ENCODE results near the gene CACNA1G.

CACNA1G gene

DNA sequence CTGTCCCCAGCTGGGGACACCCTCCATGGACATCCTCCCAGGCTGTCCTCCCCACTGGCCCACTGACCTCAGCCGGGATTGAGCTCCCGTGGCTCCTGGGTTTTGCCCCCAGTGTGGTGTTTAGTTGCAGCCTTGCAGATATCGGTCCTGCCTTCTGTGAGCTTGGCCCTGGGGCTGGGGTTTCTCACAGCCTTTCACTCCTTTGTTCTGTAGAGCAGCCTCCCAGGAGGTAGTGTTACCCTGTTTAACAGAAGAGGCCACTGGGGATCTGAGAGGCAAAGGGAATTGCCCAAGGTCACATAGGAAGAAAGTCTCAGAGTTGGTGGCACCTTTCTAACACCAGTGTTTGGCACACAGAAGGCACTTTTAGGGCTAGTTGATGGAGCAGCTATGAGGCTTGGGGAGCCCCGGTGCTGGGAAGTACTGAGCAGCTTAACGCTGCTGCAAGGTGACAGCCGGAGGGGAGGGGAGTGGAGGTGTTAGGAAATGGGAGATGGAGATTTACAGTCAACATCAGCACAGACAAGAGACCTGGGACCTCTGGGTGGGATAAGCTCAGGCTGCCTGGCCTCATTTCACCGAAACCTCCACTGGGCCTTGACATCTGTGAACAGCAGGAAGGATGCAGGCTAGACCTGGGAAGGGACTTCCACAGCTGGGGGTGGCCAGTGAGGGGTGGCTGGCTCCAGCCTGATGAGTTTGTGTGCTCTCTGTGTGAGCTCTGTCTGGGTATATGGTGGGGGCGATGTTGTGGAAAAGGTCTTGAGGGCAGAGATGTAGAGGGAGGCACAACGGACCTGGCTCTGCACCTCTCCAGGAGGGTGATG, 26.1 kb downstream of the CACNA1G start:
- DNase-seq (ENCODE audit: low read depth in 2 of 2, low spot score in 1 of 2) = no peak

DNA sequence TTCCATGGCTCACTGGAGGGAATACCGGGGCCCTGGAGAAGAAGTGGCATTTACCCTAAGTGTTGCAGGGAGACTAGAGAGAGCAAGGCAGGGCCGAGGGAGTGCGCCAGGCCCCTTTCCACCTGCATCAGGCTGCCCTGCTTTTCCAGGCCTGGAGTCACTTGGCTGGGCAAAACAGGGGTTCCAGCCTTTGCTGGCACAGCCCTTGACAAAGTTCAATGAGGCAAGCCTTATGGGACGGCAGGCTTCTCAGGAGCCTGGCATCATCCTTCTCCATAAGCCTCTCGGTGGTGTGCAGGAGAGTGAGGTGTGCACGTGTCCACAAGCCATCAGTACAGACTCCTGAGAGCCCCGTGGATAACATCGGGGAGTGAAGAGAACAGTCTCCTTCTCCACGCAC, 27.1 kb downstream of the CACNA1G start:
- DNase-seq (ENCODE audit: low read depth in 2 of 2, low spot score in 1 of 2) = no peak

DNA sequence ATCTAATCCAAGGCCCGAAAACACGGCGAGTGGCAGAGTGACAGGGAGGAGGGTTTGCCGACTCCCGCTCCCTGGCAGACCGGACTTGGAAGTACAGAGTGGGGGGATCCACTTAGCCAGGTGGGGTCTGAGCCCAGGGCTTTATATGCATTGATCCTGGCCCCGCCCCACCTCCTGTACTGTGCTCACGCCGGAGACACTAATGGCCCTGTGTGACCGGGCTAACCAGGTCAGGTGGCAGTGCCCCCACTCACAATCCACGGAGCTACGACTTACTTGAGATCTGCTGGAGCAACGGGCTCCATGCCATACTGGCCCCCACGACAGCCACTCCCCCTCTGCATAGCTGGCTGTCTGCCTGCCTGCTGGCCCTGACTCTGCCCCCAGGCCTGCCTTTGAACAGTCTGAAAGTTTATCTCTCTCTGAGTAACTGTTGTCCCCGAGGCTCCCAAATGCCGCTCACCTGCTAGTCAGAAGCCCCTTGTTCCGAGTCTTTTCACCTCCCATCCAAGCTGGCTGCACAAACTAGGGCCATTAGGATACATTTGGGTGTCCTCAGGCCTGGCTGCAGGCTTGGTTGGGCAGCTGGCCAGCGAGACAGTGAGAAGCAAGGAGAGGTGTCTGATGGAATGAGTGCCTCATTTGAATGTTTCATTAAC, 28.0 kb downstream of the CACNA1G start:
- no peak for DNase-seq (ENCODE audit: low read depth in 2 of 2, low spot score in 1 of 2)

DNA sequence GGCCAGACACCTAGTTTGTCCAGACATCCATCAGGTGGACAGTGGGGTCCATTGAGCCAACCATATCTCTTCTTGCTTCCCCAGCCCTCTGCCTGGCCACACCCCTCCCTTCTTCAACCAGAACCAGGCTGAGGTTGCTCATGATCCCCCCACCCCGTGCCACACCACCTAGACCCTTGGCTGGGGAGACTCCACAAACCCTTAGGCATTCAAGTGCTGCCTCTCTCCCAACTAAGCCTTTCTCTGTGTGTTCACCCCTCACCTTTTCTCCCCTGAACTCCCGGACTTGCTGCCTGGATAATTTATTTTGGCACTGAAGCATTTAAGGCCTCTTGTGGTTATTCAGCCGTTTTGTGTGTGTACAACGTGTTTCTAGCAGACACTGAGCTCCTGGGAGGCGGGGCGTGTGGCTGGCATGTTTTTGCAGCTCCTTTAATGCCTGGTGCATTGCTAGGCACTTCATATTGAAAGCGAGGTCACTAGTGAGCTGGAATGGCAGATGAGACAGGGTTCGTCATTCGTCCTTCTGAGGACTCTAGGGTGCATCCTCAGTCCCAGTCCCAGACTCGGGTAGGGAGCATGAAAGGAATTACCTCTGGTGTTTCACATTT, 28.7 kb downstream of the CACNA1G start:
- no peak for DNase-seq (ENCODE audit: low read depth in 2 of 2, low spot score in 1 of 2)

DNA sequence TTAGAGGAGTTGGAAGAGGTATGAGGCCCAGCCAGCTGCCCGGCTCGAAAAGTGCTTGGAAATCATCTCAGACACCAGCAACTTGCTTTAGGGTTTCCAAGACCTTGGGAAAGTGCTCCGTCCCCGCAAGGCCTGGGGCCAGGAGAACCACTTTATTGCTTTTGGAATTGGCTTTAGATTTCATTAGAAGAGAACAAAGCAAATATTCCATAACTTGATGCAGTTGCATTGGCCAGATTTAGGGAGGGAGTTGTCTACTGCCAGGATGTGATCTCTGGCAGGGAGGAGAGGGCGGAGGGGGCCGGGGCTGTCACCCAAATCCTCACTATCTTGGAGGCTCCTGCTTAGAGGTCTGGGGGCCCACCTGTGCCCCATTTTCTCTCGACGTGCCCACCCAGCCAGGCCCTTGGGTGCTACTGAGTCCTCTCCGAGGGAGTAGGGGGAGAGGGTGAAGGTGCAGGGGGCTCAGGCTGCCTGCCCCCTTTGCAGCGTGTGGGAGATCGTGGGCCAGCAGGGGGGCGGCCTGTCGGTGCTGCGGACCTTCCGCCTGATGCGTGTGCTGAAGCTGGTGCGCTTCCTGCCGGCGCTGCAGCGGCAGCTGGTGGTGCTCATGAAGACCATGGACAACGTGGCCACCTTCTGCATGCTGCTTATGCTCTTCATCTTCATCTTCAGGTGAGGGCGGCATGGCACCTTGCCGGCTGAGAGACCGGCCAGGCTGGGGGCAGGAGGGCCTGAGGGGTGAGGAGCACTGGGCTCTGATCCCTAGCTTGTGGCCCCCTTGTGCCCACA, 30.6 kb downstream of the CACNA1G start:
- no peak for DNase-seq (ENCODE audit: low read depth in 2 of 2, low spot score in 1 of 2)

DNA sequence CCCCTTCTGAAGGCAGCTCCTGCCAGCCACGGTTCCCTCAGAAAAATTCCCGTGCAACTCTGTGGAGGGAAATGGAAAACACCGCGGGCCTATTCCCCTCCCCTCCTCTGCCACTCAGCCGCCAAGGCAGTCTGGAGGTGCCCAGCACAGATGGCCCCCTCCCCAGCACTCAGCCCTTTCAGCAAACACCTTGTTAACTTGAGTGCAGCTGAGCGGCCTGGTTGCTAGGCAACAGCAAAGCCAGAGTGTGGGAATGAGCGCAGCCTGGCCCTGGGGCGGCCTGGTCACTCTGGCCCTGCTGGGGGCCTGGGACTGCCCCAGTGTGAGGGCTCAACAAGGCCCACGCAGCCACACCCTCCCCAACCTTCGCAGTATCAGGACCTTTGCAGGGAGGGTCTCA, 32.8 kb downstream of the CACNA1G start:
- DNase-seq (ENCODE audit: low read depth in 2 of 2, low spot score in 1 of 2) = no peak

DNA sequence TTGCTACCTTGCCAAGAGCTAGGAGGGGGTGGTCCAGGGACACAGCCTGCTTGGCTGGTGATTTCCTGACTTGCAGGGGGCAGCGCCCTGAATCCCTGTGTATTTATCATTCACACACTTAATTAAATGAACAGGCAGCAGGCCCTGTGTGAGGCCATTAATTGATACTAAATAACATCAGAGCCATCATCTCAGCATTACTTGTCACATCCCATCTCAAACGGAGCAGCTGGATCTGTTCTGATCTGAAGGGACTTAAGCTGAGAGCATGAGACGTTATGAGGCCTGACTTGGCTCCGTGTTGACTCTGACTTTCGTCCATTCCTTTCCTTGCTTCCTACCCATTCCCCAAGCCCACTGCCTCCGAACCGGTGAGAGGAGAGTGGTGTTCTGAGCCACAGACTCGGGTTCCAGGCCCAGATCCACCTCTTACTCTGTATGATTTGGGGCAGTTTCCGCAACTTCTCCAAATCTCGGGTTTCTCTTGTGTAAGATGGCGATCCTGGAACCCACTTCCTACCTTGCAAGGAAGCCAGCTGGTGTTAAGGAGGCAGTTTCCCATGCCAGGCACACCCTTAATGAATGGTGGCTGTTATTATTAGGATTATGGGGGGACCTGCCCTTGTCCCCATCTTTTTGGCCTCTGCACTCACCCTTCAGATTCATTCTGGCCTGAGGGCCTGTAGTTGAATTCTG, 33.8 kb downstream of the CACNA1G start:
- no peak for DNase-seq (ENCODE audit: low read depth in 2 of 2, low spot score in 1 of 2)

DNA sequence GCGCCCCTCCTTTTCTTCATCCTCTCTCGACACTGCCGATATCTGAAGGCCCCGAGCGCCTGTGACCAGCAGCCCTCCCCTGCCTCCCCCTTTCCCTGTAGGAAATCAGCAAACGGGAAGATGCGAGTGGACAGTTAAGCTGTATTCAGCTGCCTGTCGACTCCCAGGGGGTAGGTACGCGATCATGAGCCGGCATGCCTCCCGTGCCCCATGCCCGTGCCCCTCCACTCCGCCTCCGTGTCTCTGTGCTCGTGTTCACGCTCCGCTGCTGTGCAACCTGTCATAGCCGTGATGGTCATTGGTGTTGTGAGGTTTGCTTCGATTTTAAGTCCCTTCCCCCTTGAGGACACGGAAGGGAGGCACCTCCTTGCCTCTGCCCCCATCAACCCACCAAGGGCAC, 34.4 kb downstream of the CACNA1G start:
- no peak for DNase-seq (ENCODE audit: low read depth in 2 of 2, low spot score in 1 of 2)

DNA sequence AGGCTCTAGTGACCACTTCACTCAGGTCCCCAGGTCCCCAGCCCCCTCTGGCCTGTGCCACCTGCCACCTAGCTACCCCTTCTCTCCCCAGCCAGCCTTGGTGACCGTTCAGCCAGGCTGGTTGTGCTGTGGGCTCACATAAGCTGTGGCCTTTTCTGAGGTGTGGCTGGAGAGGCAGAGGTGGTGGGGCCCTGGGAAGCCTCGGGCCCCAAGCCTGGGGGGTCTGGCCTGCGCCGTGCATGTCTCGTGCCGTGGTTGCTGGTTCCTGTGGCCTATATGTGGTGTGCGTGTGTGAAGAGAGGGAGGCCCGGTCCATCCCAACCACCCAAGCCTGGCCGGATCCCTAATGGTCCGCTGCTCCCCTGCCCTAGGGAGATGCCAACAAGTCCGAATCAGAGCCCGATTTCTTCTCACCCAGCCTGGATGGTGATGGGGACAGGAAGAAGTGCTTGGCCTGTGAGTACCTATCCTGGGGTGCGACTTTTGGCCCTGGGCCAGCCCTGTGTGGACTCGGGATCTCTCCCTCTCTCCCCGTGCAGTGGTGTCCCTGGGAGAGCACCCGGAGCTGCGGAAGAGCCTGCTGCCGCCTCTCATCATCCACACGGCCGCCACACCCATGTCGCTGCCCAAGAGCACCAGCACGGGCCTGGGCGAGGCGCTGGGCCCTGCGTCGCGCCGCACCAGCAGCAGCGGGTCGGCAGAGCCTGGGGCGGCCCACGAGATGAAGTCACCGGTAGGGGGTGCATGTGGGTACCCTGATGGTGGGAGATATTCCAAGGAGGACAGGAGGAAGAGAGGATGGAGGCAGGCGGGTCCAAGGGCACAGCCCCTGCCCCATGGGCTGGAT, 35.9 kb downstream of the CACNA1G start:
- no peak for DNase-seq (ENCODE audit: low read depth in 2 of 2, low spot score in 1 of 2)

DNA sequence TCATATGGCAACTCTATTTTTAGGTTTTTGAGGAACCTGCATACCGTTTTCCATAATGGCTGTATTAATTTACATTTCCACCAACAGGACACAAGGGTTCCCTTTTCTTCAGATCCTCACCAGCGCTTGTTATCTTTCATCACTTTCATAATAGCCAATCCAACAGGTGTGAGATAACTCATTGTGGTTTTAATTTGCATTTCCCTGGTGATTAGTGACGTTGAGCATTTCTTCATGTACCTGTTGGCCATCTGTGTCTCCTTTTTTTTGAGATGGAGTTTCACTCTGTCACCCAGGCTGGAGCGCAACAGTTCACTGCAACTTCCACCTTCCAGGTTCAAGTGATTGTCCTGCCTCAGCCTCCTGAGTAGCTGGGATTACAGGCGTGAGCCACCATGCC, 38.0 kb downstream of the CACNA1G start:
- DNase-seq (ENCODE audit: low read depth in 2 of 2, low spot score in 1 of 2) = no peak

DNA sequence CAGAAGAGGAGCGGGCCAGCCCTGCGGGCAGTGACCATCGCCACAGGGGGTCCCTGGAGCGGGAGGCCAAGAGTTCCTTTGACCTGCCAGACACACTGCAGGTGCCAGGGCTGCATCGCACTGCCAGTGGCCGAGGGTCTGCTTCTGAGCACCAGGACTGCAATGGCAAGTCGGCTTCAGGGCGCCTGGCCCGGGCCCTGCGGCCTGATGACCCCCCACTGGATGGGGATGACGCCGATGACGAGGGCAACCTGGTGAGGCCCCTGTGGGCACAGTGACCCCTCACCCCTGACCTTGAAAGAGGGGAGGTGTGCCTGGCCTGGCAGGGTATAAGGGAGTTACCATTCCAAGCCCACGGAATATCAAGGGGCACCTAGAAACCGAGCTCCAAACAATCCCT, 39.1 kb downstream of the CACNA1G start:
- no peak for DNase-seq (ENCODE audit: low read depth in 2 of 2, low spot score in 1 of 2)

DNA sequence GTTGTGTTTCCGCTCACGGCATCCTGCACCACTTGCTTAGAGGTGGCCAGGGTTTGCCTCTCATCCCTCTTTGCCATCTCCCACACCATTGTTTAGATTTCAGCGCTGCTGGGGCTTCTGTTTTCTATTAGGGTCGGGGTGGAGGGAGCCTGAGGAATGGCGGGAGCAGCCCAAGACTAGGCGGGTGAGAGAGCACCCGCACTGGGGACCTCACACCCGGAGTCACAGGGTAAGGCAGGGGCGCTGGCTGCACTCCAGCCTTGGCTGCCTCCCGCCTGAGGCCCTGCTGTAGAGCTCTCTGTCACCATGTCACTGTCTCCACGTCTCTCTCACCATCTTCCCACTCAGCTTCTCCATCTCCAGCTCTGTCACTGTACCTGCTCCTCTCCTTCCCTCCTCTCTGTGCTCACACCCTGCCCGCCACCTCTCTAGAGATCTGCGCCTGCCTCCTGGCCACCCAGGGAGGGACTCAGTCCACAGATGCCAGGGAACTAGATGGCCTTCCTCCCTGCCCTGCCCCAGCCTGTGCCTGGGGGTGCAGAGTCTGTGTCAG, 41.4 kb downstream of the CACNA1G start:
- DNase-seq (ENCODE audit: low read depth in 2 of 2, low spot score in 1 of 2) = no peak

DNA sequence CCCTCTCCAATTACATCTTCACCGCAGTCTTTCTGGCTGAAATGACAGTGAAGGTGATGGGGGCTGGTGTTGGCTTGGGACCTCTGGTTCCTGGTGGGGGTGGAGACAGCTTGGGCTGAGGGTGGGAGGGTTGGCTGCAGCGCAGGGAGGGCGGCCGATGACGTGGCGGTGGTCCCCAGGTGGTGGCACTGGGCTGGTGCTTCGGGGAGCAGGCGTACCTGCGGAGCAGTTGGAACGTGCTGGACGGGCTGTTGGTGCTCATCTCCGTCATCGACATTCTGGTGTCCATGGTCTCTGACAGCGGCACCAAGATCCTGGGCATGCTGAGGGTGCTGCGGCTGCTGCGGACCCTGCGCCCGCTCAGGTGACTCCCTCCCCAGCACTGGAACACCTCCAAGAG, 42.3 kb downstream of the CACNA1G start:
- no peak for DNase-seq (ENCODE audit: low read depth in 2 of 2, low spot score in 1 of 2)

DNA sequence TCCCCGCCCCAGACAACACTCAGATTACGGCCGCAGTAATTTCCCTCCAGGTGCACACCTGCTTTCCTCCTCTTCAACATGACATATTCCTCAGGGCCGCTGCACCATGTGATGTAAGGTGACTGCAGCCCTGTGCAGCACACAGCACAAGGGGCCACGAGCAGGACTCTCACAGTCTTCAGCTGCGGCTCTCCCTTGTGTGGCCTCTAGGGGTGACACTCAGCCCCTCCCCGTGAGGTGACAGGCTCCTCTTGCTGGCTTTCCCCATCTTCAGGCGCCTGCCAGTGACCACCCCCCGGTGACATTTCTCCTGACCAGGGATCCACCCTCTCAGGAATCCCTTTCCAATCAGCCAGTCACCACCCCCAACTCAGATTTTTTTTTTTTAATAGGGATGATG, 42.8 kb downstream of the CACNA1G start:
- no peak for DNase-seq (ENCODE audit: low read depth in 2 of 2, low spot score in 1 of 2)

DNA sequence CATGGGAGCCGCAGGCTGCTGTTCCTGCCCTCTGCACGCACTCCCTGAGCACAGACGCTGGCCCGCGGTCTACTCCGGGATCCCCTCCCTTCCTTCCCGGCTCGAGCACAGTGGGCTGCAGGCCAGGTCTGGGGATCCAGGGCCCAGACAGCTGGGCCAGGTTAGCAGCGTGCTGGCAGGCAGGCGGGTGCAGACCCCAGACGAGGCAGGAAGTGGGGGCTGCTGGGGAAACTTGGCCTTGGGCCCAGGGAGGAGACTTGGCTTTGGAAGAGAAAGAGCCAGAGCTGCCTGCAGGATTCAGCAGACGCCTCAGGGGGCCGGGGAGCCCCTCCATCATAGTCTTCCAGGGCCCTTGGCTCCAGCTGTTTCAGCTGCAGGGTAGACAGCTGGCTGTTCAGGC, 44.0 kb downstream of the CACNA1G start:
- no peak for DNase-seq (ENCODE audit: low read depth in 2 of 2, low spot score in 1 of 2)

DNA sequence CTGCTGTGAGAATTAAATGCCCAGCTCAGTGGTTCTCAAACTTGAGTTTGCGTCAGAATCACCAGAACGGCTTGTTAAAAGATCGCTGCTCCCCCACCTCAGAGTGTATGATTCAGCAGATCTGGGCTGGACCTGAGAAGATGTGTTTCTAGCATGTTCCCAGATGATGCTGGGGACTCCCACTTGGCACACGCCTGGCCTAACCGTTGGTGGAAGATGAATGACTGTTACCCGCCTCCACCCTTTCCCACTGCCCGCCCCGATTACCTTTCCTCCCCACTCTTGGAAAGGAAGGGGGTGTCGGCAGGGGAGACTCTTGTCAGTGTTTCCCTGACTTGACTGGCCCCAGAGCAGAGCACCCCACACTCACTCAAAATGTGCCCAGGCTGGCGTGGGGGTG, 44.9 kb downstream of the CACNA1G start:
- DNase-seq (ENCODE audit: low read depth in 2 of 2, low spot score in 1 of 2) = no peak

DNA sequence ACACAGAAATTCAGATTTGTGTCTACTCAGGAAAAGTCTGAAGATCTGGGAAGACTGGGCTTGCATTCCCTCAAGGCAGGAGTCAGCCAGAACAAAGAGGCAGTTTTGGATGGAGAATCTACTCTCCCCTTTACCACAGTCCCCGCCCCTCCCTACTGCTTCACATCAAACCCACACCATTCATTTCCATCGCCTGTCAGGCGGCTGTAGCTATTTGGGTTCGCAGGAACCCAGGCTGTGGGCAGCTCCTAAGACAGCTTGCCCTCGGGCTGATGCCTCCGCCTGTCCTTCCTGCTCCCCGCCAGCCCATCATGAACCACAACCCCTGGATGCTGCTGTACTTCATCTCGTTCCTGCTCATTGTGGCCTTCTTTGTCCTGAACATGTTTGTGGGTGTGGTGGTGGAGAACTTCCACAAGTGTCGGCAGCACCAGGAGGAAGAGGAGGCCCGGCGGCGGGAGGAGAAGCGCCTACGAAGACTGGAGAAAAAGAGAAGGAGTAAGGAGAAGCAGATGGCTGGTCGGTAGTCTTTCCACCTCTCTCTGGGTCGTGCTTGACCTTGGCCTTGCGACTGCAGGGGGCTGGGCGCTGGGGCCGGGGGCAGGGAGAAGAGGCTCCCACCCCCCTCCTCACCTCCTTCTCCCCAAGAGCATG, 47.1 kb downstream of the CACNA1G start:
- no peak for DNase-seq (ENCODE audit: low read depth in 2 of 2, low spot score in 1 of 2)

DNA sequence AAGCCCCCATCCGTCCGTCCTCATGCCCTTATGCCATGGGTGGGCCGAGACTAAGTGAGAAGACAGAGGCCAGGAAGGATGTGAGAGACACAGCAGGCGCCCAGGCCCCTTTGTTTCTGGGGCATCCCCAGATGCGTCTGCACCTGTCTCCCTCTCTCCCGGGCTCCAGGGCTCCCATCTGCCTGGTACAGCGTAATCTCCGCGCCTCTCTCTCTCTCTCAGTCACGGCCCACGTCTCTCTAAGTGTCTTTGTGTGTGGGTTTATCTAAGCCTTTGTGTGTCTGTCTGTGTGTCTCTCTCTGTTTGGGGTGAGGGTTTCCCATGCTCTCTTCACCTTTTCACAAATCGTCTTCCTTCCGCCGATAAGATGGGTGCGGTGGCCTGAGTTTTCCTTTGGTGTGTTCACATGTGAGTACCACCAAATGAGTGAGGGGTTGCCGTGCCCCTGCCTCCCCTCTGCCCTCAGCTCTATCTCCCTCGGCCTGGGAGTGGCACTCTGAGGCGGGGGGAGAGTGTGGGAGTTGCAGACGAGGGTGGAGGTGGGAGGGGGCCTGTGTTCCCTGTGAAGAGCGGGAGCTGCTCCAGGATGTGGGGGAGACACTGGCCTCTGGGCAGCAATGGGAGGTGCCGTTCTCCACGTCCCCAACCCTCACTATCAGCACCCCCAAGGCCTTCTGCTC, 48.3 kb downstream of the CACNA1G start:
- DNase-seq (ENCODE audit: low read depth in 2 of 2, low spot score in 1 of 2) = no peak

Data from stimulated activated CD8-positive, alpha-beta memory T cell treated with anti-CD3 and anti-CD28 coated beads, Interleukin-4, amount 100 ng/mL, for 4 hours (primary cell).